Breast epithelium (tissue), 4 donors: Measurements from ENCODE around the gene SLC39A2. TPM values are rescaled to one million over a fixed set of nuclear protein-coding genes. Genes with fewer than 3 reads are reported as not detected.

Source experiments
- DNase-seq, 2 donors: peaks; one replicate each; pipeline ENCODE4 v3.0.0-alpha.2; 2019; ENCODE audit warnings: low spot score in 2 of 2
- H3K27ac ChIP-seq, 2 donors: fragments of 200-600 bp; sonication (generic) in 1 of 2; one replicate each; pipeline ENCODE4 v1.5.1; 2016 to 2019; ENCODE audit warnings: mild to moderate bottlenecking in 1 of 2
- H3K27me3 ChIP-seq, 2 donors: fragments of 200-600 bp; sonication (generic) in 1 of 2; one replicate each; pipeline versions ENCODE4 v1.5.1 to v1.6.0; 2017 to 2019; ENCODE audit warnings: control low read depth in 1 of 2, mild to moderate bottlenecking in 1 of 2
- H3K36me3 ChIP-seq: fragments of 200-600 bp; one replicate; pipeline ENCODE4 v1.5.1; 2019
- H3K4me1 ChIP-seq, 2 donors: fragments of 200-600 bp; sonication (generic); one replicate each; pipeline ENCODE4 v1.5.1; 2016 to 2019; ENCODE audit warnings: control low read depth in 1 of 2
- H3K4me3 ChIP-seq, 3 donors: fragments of 200-600 bp; sonication (generic); 1 replicate in 2 of 3; 2 replicates in 1 of 3; pipeline ENCODE4 v1.5.1; 2016 to 2019; ENCODE audit warnings: mild to moderate bottlenecking in 3 of 3, moderate library complexity in 2 of 3
- H3K9me3 ChIP-seq, 2 donors: fragments of 200-600 bp; sonication (generic) in 1 of 2; one replicate each; pipeline ENCODE4 v1.5.1; 2016 to 2019; ENCODE audit warnings: control low read depth in 1 of 2
- POLR2A ChIP-seq: fragments of 450-650 bp; IDR thresholded peaks from one replicate; pipeline ENCODE4 v1.6.1; 2016; ENCODE audit warnings: antibody characterized with exemption, mild to moderate bottlenecking, moderate library complexity
- POLR2AphosphoS5 ChIP-seq, 3 donors: sonication (generic); formaldehyde crosslinking; IDR thresholded peaks; one replicate each; pipeline ENCODE4 v1.6.1; 2017; ENCODE audit warnings: antibody characterized with exemption in 3 of 3
- intact Hi-C: fragments of 100-400 bp; cut with DNase I; formaldehyde crosslinking; loops from one replicate; pipeline ENCODE4 v1.15.1; 2023; ENCODE audit warnings: low total_unique reads
- total RNA-seq, 3 donors: library from RNA; depleted of rRNA; stranded (reverse); fragments of >200 nt; gene quantifications; one replicate each; pipeline ENCODE4 v1.1.0, GENCODE V29; 2016
- TF ChIP-seq, protein P1 (sequence below), 3 donors: fragments of 450-650 bp; IDR thresholded peaks; one replicate each; pipeline ENCODE4 v1.5.1; 2016 to 2017; ENCODE audit warnings: antibody characterized with exemption in 3 of 3, mild to moderate bottlenecking in 3 of 3, moderate library complexity in 3 of 3

SLC39A2 gene
- total RNA-seq, 3 donors from 2014 or later = 0.59 TPM; not detected in 2

- H3K9me3 ChIP-seq = no peaks in the 10 kb centered on the region
- no peak for DNase-seq
- intact Hi-C loops = loop anchor here (10.0 kb wide), 1 partner anchor 94 kb away; no protein-coding TSS in a partner anchor
- H3K27ac ChIP-seq = peak overlapping the region; percentile 73 to 79
- TF ChIP-seq, protein P1, sequence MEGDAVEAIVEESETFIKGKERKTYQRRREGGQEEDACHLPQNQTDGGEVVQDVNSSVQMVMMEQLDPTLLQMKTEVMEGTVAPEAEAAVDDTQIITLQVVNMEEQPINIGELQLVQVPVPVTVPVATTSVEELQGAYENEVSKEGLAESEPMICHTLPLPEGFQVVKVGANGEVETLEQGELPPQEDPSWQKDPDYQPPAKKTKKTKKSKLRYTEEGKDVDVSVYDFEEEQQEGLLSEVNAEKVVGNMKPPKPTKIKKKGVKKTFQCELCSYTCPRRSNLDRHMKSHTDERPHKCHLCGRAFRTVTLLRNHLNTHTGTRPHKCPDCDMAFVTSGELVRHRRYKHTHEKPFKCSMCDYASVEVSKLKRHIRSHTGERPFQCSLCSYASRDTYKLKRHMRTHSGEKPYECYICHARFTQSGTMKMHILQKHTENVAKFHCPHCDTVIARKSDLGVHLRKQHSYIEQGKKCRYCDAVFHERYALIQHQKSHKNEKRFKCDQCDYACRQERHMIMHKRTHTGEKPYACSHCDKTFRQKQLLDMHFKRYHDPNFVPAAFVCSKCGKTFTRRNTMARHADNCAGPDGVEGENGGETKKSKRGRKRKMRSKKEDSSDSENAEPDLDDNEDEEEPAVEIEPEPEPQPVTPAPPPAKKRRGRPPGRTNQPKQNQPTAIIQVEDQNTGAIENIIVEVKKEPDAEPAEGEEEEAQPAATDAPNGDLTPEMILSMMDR (IDR thresholded peaks at IDR 0.05) = no peak
- no peak for TF ChIP-seq POLR2A
- no peak for TF ChIP-seq POLR2AphosphoS5 (IDR thresholded peaks at IDR 0.05)
- H3K36me3 ChIP-seq = no peaks in the 10 kb centered on the region
- peaks cover 0 to 5% of the 10 kb centered on the region in 2 donors for H3K4me1 ChIP-seq
- H3K27me3 ChIP-seq = no peaks in the 10 kb centered on the region
- peak overlapping the region; percentile 52 to 76 (median 62) for H3K4me3 ChIP-seq
Measured at GRCh38 chr14:20970647-20970982, 28.5 kb upstream of the SLC39A2 start.

GRCh38 chr14:20970983-20971704 is 27.9 kb upstream of the SLC39A2 start:
- DNase-seq = peak; percentile 78 to 89
- H3K9me3 ChIP-seq = no peaks in the 10 kb centered on the region
- H3K4me1 ChIP-seq = peaks cover 0 to 5% of the 10 kb centered on the region in 2 donors
- peak overlapping the region; percentile 52 to 76 (median 62) for H3K4me3 ChIP-seq
- H3K27me3 ChIP-seq = no peaks in the 10 kb centered on the region
- H3K27ac ChIP-seq = peak overlapping the region; percentile 73 to 79
- peak in 1 of 3 donors; percentile 42 for TF ChIP-seq POLR2AphosphoS5 (IDR thresholded peaks at IDR 0.05)
- TF ChIP-seq, protein P1 (IDR thresholded peaks at IDR 0.05) = peak; percentile 77 to 84 (median 79)
- TF ChIP-seq POLR2A = no peak
- intact Hi-C loops = loop anchor here (10.0 kb wide), 1 partner anchor 94 kb away; no protein-coding TSS in a partner anchor
- H3K36me3 ChIP-seq = no peaks in the 10 kb centered on the region

- intact Hi-C loops = loop anchor here (10.0 kb wide), 1 partner anchor 93 kb away; no protein-coding TSS in a partner anchor
Measured at GRCh38 chr14:20971705-20972021, 27.4 kb upstream of the SLC39A2 start.

GRCh38 chr14:20973501-20973900 is 25.6 kb upstream of the SLC39A2 start:
- no peak overlapping the region for H3K27ac ChIP-seq
- H3K9me3 ChIP-seq = no peaks in the 10 kb centered on the region
- H3K4me3 ChIP-seq = no peak overlapping the region
- intact Hi-C loops = loop anchor here (10.0 kb wide), 1 partner anchor 91 kb away; no protein-coding TSS in a partner anchor
- no peaks in the 10 kb centered on the region for H3K36me3 ChIP-seq
- H3K4me1 ChIP-seq = peaks cover 0 to 5% of the 10 kb centered on the region in 2 donors
- no peaks in the 10 kb centered on the region for H3K27me3 ChIP-seq
- no peak for DNase-seq
- TF ChIP-seq, protein P1 (IDR thresholded peaks at IDR 0.05) = no peak
- no peak for TF ChIP-seq POLR2A
- TF ChIP-seq POLR2AphosphoS5 (IDR thresholded peaks at IDR 0.05) = no peak

More at GRCh38 chr14:20971705-20972021, 27.4 kb upstream of the SLC39A2 start:
- Histone ChIP-seq H3K4me3 (peak overlapping the region; percentile 52 to 76 (median 62)), H3K27me3 (no peaks in the 10 kb centered on the region), H3K4me1 (peaks cover 0 to 5% of the 10 kb centered on the region in 2 donors), H3K36me3 (no peaks in the 10 kb centered on the region), H3K9me3 (no peaks in the 10 kb centered on the region), H3K27ac (peak overlapping the region; percentile 73 to 79)
- TF ChIP-seq POLR2A (no peak), POLR2AphosphoS5 (IDR thresholded peaks at IDR 0.05) (no peak)
- TF ChIP-seq, protein P1 (IDR thresholded peaks at IDR 0.05) = no peak
- no peak for DNase-seq

GRCh38 chr14:20976291-20976690 is 22.8 kb upstream of the SLC39A2 start:
- no peaks in the 10 kb centered on the region for H3K9me3 ChIP-seq
- H3K27me3 ChIP-seq = no peaks in the 10 kb centered on the region
- no peak for DNase-seq
- no peak overlapping the region for H3K4me3 ChIP-seq
- H3K27ac ChIP-seq = no peak overlapping the region
- TF ChIP-seq, protein P1 (IDR thresholded peaks at IDR 0.05) = no peak
- TF ChIP-seq POLR2AphosphoS5 (IDR thresholded peaks at IDR 0.05) (no peak), POLR2A (no peak)
- no peaks in the 10 kb centered on the region for H3K4me1 ChIP-seq
- intact Hi-C loops = loop anchor here (10.0 kb wide), 1 partner anchor 89 kb away; no protein-coding TSS in a partner anchor
- H3K36me3 ChIP-seq = no peaks in the 10 kb centered on the region
